ENCODE data around the gene FAHD2A.

- TF ChIP-seq CTCF (IDR thresholded peaks at IDR 0.05; ENCODE audit: low read depth, low read length, poor library complexity, severe bottlenecking) (no peak), EZH2phosphoT487 (IDR thresholded peaks at IDR 0.05; ENCODE audit: borderline replicate concordance, low read length) (no peak)
Measured at GRCh38 chr2:95387358-95387757, 15.2 kb upstream of the FAHD2A start.
